Endodermal cell (in vitro differentiated cells): ENCODE results near the gene GGA1. TPM values are rescaled to one million over a fixed set of nuclear protein-coding genes. Genes with fewer than 3 reads are reported as not detected.

Experiments used
- DNase-seq: peaks from one replicate; pipeline ENCODE4 v3.0.0-alpha.2; 2017
- H3K27ac ChIP-seq: 2 replicates; pipeline ENCODE4 v1.5.1; 2013; ENCODE audit warnings: mild to moderate bottlenecking, low read depth, low read length, moderate library complexity
- H3K27me3 ChIP-seq: 2 replicates; pipeline ENCODE4 v1.6.1; 2013; ENCODE audit warnings: mild to moderate bottlenecking, low read length, moderate library complexity; ENCODE audit not compliant: insufficient read depth, control insufficient read depth, poor library complexity, severe bottlenecking
- H3K36me3 ChIP-seq: 2 replicates; pipeline ENCODE4 v1.7.0; 2013; ENCODE audit warnings: mild to moderate bottlenecking, low read length, moderate library complexity; ENCODE audit not compliant: control insufficient read depth, insufficient read depth
- H3K4me1 ChIP-seq: one replicate; pipeline ENCODE4 v1.7.0; 2013; ENCODE audit warnings: low read length; ENCODE audit not compliant: control insufficient read depth, insufficient read depth
- H3K4me3 ChIP-seq: 2 replicates; pipeline ENCODE4 v1.5.1; 2013; ENCODE audit warnings: mild to moderate bottlenecking, low read length, moderate library complexity
- H3K9ac ChIP-seq: 2 replicates; pipeline ENCODE4 v1.6.1; 2013; ENCODE audit warnings: mild to moderate bottlenecking, low read length, moderate library complexity; ENCODE audit not compliant: poor library complexity, severe bottlenecking; ENCODE audit errors: extremely low read depth
- H3K9me3 ChIP-seq: 2 replicates; pipeline ENCODE4 v1.6.1; 2013; ENCODE audit warnings: mild to moderate bottlenecking, low read length, moderate library complexity; ENCODE audit not compliant: control insufficient read depth
- H3K27ac Mint-ChIP-seq: 2 replicates; pipeline ENCODE4 v1.8.0; 2020; ENCODE audit warnings: mixed read lengths
- H3K27me3 Mint-ChIP-seq: 2 replicates; pipeline ENCODE4 v1.8.0; 2021; ENCODE audit warnings: mild to moderate bottlenecking, mixed read lengths; ENCODE audit not compliant: insufficient read depth
- H3K36me3 Mint-ChIP-seq: 2 replicates; pipeline ENCODE4 v1.8.0; 2020; ENCODE audit warnings: low read depth, mixed read lengths
- H3K4me1 Mint-ChIP-seq: 2 replicates; pipeline ENCODE4 v1.8.0; 2020; ENCODE audit warnings: mixed read lengths
- H3K4me3 Mint-ChIP-seq: 2 replicates; pipeline ENCODE4 v1.8.0; 2020; ENCODE audit warnings: mild to moderate bottlenecking, moderate library complexity, mixed read lengths
- H3K9me3 Mint-ChIP-seq: 2 replicates; pipeline ENCODE4 v1.8.0; 2020; ENCODE audit warnings: mild to moderate bottlenecking, mixed read lengths
- WGBS, 2 experiments: methylation state at CpG; one replicate each; pipeline versions ENCODE4 v1.1.5 to v1.1.7; 2013; ENCODE audit warnings: missing lambda C conversion rate in 2 of 2, mixed read lengths in 1 of 2; ENCODE audit not compliant: insufficient coverage in 1 of 2, insufficient read length in 1 of 2; 5-methylcytosine and 5-hydroxymethylcytosine counted together
- total RNA-seq, 2 donors: library from RNA; stranded (reverse); fragmentation: NEBNext Ultra II Directional in 1 of 2; extraction: Animal tissue kit (Norgen Biotek cat#: 25700) in 1 of 2; gene quantifications; 2 replicates in 1 of 2; 3 replicates in 1 of 2; pipeline ENCODE4 v1.2.1, GENCODE V29; 2021
- TF ChIP-seq, protein P1 (sequence below): fragments of 200-600 bp; sonication (generic); conservative IDR thresholded peaks from 2 replicates; pipeline ENCODE4 v1.5.0; 2021; ENCODE audit warnings: antibody characterized with exemption, mild to moderate bottlenecking

The GGA1 gene
- total RNA-seq, 2 donors from 2014 or later, result 87.5 TPM

DNA sequence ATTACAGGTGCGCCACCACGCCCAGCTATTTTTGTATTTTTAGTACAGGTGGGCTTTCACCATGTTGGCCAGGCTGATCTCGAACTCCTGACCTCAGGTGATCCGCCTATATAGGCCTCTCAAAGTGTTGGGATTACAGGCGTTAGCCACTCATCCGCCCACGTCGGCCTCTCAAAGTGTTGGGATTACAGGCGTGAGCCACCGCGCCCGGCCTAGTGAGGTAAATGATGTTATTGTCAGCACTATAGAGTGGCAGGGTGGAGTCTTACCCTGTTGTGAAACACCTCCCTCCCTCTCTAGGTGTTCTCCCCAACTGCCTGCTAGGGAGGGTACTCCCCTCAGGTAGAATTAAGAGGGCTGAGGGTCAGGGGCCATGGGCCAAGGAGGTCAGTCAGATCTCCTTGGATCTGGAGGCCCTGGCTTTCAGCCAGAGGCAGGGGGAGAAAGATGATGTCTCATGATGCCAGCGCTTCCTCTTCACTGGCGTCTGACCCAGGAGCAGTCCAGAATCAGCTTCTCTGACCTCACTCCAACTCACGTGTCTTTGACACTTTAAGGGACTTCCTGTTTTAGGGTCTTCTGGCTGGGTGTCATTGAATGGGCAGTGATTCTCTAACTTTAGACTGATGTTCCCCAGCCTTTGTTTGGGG is 2.0 kb downstream of the GGA1 start:
- WGBS, 2 experiments, result 97% methylated on average over 15 of the region's 15 CpGs
- no peak overlapping the region for H3K27ac ChIP-seq

GRCh38 chr22:37611207-37611606 is 2.6 kb downstream of the GGA1 start:
- H3K27ac ChIP-seq, result no peak overlapping the region
- peaks cover 18% of the 10 kb centered on the region for H3K36me3 Mint-ChIP-seq
- no peak for DNase-seq
- H3K9me3 Mint-ChIP-seq, result no peaks in the 10 kb centered on the region
- no peaks in the 10 kb centered on the region for H3K4me1 ChIP-seq
- TF ChIP-seq, protein P1, sequence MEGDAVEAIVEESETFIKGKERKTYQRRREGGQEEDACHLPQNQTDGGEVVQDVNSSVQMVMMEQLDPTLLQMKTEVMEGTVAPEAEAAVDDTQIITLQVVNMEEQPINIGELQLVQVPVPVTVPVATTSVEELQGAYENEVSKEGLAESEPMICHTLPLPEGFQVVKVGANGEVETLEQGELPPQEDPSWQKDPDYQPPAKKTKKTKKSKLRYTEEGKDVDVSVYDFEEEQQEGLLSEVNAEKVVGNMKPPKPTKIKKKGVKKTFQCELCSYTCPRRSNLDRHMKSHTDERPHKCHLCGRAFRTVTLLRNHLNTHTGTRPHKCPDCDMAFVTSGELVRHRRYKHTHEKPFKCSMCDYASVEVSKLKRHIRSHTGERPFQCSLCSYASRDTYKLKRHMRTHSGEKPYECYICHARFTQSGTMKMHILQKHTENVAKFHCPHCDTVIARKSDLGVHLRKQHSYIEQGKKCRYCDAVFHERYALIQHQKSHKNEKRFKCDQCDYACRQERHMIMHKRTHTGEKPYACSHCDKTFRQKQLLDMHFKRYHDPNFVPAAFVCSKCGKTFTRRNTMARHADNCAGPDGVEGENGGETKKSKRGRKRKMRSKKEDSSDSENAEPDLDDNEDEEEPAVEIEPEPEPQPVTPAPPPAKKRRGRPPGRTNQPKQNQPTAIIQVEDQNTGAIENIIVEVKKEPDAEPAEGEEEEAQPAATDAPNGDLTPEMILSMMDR, result no peak
- no peaks in the 10 kb centered on the region for H3K9me3 ChIP-seq
- WGBS, 2 experiments, result 95 to 98% methylated on average over 5 to 6 of the region's 6 CpGs
- peaks cover 13% of the 10 kb centered on the region for H3K36me3 ChIP-seq
- H3K27ac Mint-ChIP-seq, result peak overlapping the region; percentile 35
- H3K4me3 ChIP-seq, result no peak overlapping the region
- no peak overlapping the region for H3K4me3 Mint-ChIP-seq
- H3K9ac ChIP-seq, result no peak overlapping the region
- no peaks in the 10 kb centered on the region for H3K27me3 ChIP-seq
- no peaks in the 10 kb centered on the region for H3K27me3 Mint-ChIP-seq
- peaks cover 11% of the 10 kb centered on the region for H3K4me1 Mint-ChIP-seq

More for the DNA sequence above, 2.0 kb downstream of the GGA1 start:
- H3K4me1 Mint-ChIP-seq, result peaks cover 11% of the 10 kb centered on the region
- no peak overlapping the region for H3K9ac ChIP-seq
- peak overlapping the region; percentile 35 for H3K27ac Mint-ChIP-seq
- no peak for DNase-seq
- no peaks in the 10 kb centered on the region for H3K27me3 ChIP-seq
- H3K9me3 ChIP-seq, result no peaks in the 10 kb centered on the region
- no peaks in the 10 kb centered on the region for H3K9me3 Mint-ChIP-seq
- H3K27me3 Mint-ChIP-seq, result no peaks in the 10 kb centered on the region
- H3K36me3 Mint-ChIP-seq, result peaks cover 15% of the 10 kb centered on the region
- H3K4me3 Mint-ChIP-seq, result peak overlapping the region; percentile 79
- TF ChIP-seq, protein P1, result no peak
- H3K4me3 ChIP-seq, result no peak overlapping the region
- no peaks in the 10 kb centered on the region for H3K4me1 ChIP-seq
- peaks cover 11% of the 10 kb centered on the region for H3K36me3 ChIP-seq

GRCh38 chr22:37616201-37617083 is 7.8 kb downstream of the GGA1 start:
- Mint-ChIP-seq H3K36me3 (peaks cover 45% of the 10 kb centered on the region), H3K9me3 (no peaks in the 10 kb centered on the region), H3K27me3 (no peaks in the 10 kb centered on the region), H3K27ac (no peak overlapping the region), H3K4me3 (no peak overlapping the region), H3K4me1 (no peaks in the 10 kb centered on the region)
- Histone ChIP-seq H3K4me1 (no peaks in the 10 kb centered on the region), H3K27ac (no peak overlapping the region), H3K4me3 (no peak overlapping the region), H3K9me3 (no peaks in the 10 kb centered on the region), H3K9ac (no peak overlapping the region), H3K27me3 (no peaks in the 10 kb centered on the region), H3K36me3 (peaks cover 44% of the 10 kb centered on the region)
- WGBS, 2 experiments, result 93 to 96% methylated on average over 15 to 27 of the region's 27 CpGs
- TF ChIP-seq, protein P1, result no peak
- no peak for DNase-seq
